ENCODE data around the gene PRKN.

Gene PRKN

DNA sequence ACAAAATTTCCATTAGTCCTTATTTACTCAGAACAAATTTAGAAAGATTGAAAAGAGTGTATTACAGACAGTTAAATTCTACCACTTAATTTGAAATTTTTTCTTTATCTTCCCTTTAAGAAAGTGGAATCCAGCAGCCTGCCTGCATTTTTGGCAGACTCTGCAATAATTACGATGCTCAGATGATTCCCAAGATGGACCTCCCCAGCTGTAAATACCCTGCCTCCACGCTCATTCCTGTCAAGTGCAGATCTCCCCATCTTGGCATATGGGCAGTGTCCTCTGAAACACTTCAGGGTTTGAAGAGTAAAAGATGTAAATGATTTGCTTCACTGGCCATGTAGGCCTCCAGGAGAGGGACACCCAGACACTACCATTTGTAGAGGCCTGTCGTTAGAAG, 471.2 kb downstream of the PRKN start:
- DNase-seq (ENCODE audit: low read depth in 1 of 2, low spot score in 1 of 2), result no peak

- no peak for DNase-seq (ENCODE audit: low read depth in 1 of 2, low spot score in 1 of 2)
These were observed 476.3 kb downstream of the PRKN start for GRCh38 chr6:162251257-162251656.

DNA sequence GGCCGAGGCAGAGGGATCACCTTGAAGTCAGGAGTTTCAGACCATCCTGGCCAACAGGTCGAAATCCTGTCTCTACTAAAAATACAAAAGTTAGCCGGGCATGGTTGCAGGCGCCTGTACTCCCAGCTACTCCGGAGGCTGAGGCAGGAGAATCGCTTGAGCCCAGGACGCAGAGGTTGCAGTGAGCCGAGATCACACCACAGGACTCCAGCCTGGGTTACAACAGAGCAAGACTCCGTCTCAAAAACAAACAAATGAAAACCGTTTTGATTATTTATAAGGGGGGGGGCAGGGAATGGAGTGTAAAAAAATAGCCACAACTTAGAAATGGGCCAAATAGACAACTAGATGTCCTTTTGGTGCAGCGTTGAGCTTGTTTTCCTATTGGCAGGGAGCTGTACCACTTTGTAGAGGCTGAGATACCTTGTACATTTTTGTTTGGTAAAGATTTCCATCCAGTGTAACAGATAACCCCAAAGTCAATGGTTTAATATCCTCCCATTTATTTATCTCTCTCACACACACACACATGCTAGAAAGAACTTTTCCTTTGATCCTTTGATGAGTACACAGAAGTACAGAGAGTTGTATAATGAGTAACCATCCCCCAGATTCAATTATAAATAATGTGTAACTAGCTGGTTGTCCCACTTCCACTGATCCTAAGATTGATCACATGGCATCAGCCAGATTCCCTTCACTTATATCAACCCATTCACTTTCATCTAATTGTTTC, 477.5 kb downstream of the PRKN start:
- DNase-seq (ENCODE audit: low read depth in 1 of 2, low spot score in 1 of 2), result no peak

GRCh38 chr6:162245830-162246420, 481.6 kb downstream of the PRKN start:
- no peak for DNase-seq (ENCODE audit: low read depth in 1 of 2, low spot score in 1 of 2)

- no peak for DNase-seq (ENCODE audit: low read depth in 1 of 2, low spot score in 1 of 2)
These were observed 483.5 kb downstream of the PRKN start for GRCh38 chr6:162244031-162244430.

DNA sequence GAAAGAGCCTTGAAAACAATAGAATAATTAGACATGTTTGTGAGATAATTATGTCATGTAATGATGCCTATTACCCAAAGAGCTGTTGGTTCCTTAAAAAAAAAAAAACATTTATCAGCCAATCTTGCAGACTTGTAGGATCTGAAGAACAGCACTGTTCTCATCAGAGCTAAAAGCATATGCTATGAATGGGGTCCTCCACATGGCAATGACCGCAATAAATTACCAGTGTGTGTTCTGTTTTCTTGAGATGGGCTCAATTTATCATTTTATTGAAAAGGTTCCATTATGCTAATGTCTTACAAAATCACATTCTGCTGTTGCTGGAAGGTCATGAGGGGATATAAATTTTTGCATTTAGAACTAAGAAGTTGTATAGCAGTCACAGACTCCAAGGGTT, 484.7 kb downstream of the PRKN start:
- no peak for DNase-seq (ENCODE audit: low read depth in 1 of 2, low spot score in 1 of 2)

DNA sequence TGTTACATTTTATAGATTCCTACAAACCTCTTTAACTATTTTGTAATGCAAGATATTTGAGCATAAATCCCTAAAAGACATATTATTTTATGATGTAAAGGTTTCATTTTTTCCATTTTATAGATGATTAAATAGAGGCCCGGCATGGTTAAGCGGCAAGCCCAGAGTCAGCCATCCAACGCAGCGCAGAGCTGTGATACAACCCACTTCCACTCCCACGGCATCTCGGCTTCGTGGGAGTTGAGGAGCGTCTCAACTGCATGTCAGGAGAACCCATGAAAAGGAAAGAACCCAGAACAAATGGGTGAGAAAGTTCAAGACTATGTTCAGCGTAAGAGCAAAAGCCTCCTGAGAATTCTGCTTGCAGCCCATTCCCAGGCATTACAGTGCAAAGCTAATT, 488.2 kb downstream of the PRKN start:
- no peak for DNase-seq (ENCODE audit: low read depth in 1 of 2, low spot score in 1 of 2)

DNA sequence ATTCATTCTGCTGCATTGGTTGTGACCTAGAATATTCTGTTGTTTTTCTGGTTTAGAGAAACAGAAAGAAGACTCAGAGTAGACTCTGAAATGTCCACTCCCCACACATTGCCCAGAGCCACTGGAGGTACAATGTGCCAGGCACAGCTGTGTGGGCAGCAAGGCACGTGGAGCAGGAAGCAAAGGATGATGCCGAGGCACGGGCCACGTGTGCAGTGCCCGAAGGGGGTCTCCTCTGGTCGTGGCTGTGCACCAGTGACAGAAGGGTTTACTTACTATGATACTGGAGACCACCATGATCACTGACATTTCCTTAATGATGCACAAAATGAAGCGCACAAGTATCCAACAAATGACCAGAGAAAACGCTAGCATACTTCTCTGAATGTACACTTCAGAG, 488.9 kb downstream of the PRKN start:
- DNase-seq (ENCODE audit: low read depth in 1 of 2, low spot score in 1 of 2), result no peak

DNA sequence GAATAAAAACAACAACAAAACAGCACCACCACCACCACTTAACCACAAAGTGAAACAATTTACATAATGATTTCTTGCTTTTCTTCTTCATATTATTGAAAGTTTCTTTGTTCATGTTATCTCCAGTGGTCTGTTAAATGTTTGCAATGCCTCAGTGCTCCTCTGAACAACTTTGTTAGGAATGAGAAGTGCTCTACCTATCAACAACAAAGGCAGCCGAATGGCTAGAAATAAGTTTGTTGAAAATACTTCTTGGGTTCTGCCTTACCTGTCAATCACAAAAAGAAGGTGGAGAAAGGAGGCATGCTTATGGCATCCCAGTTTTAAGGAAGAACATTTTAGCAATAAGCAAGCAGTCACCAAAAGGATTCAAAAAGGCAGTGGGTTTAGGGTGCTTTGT, 490.2 kb downstream of the PRKN start:
- no peak for DNase-seq (ENCODE audit: low read depth in 1 of 2, low spot score in 1 of 2)

DNA sequence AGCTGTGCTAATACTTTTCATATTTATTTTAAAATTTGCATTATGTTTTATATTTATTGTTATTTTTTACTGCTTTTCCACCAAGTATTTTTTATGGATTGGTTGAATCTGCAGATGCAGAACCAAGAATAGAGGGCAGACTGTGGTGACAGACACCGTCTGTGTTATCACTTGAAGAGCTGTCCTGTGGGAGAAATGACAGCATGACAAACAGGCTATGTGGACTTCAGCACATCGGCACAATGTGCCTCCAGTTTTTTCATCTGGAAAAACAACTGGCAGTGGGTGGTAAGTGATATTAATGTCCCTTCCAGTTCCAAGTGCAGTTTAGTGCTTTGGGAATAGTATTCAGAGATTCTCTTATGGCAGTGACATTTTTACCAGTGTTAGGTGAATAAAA, 492.9 kb downstream of the PRKN start:
- no peak for DNase-seq (ENCODE audit: low read depth in 1 of 2, low spot score in 1 of 2)

DNA sequence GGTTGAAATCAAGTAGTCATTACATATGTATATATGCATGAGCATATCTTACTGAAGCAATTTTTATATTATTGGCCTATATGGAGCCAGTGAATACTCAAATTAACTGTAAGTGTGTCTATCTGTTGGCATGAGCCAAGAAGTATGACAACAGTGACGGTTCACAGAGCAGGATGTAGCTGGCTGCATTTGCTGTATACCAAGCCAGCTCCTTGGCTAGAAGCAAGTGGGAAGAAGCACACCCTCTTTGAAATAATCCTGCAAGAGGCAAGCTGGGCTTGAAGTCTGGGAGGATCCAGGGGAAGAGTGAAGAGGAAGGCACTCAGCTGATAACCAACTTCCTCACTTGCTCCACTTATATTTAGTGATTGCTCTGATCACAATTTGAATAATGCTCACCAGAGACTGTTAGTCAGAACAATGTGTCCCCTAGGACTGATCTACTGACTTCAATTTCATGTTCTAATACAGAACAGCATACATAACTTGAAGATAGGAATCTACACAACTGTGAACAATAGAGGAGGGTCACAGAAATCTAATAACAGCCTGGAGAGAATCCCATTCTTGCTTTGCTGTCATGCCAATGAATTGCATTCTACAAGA, 497.3 kb downstream of the PRKN start:
- no peak for DNase-seq (ENCODE audit: low read depth in 1 of 2, low spot score in 1 of 2)

- DNase-seq (ENCODE audit: low read depth in 1 of 2, low spot score in 1 of 2), result no peak
These were observed 498.5 kb downstream of the PRKN start for GRCh38 chr6:162229093-162229492.

- DNase-seq (ENCODE audit: low read depth in 1 of 2, low spot score in 1 of 2), result no peak
These were observed 500.8 kb downstream of the PRKN start for GRCh38 chr6:162226803-162227202.

DNA sequence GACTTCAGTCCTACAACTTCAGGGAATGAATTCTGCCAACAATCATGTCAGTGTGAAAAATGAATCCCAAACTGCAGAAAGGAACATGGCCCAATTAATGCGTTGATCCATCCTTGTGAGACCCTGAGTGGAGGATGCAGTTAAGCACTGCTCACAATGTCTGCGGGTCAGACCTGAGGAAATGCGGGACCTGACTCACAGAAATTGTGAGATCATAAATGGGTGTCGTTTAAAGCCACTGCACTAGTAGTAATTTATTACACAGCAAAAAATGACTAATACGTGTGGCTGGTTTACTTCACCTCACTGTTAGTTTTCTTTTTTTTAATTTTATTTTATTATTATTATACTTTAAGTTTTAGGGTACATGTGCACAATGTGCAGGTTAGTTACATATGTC, 505.0 kb downstream of the PRKN start:
- no peak for DNase-seq (ENCODE audit: low read depth in 1 of 2, low spot score in 1 of 2)

GRCh38 chr6:162220876-162221275, 506.7 kb downstream of the PRKN start:
- DNase-seq (ENCODE audit: low read depth in 1 of 2, low spot score in 1 of 2), result no peak

- no peak for DNase-seq (ENCODE audit: low read depth in 1 of 2, low spot score in 1 of 2)
These were observed 508.3 kb downstream of the PRKN start for GRCh38 chr6:162219266-162219665.

- no peak for DNase-seq (ENCODE audit: low read depth in 1 of 2, low spot score in 1 of 2)
These were observed 509.6 kb downstream of the PRKN start for GRCh38 chr6:162217811-162218493.

GRCh38 chr6:162217058-162217457, 510.5 kb downstream of the PRKN start:
- no peak for DNase-seq (ENCODE audit: low read depth in 1 of 2, low spot score in 1 of 2)

GRCh38 chr6:162211777-162212176, 515.8 kb downstream of the PRKN start:
- DNase-seq (ENCODE audit: low read depth in 1 of 2, low spot score in 1 of 2), result no peak

- DNase-seq (ENCODE audit: low read depth in 1 of 2, low spot score in 1 of 2), result no peak
These were observed 516.5 kb downstream of the PRKN start for GRCh38 chr6:162211022-162211421.

GRCh38 chr6:162203287-162203686, 524.3 kb downstream of the PRKN start:
- DNase-seq (ENCODE audit: low read depth in 1 of 2, low spot score in 1 of 2), result no peak

Data from activated T-helper 1 cell treated with anti-CD3 and anti-CD28 coated beads, Interleukin-2, amount 50 U/mL, for 16 hours (primary cell).